Transverse colon (tissue), 3 donors: ENCODE measurements around the gene CCDC102B.

Source experiments
- POLR2A ChIP-seq: fragments of 450-650 bp; IDR thresholded peaks from one replicate; pipeline ENCODE4 v1.6.1; 2016; ENCODE audit warnings: antibody characterized with exemption, mild to moderate bottlenecking, moderate library complexity
- TF ChIP-seq, protein P1 (sequence below), 5 experiments: fragments of 200-600 bp in 3 of 5; fragments of 450-650 bp in 2 of 5; sonication (generic) in 3 of 5; IDR thresholded peaks; 1 replicate in 2 of 5; 2 replicates in 3 of 5; pipeline ENCODE4 v1.5.1; 2016 to 2017; ENCODE audit warnings: antibody characterized with exemption in 5 of 5, inconsistent platforms in 3 of 5, mild to moderate bottlenecking in 2 of 5, moderate library complexity in 1 of 5

DNA sequence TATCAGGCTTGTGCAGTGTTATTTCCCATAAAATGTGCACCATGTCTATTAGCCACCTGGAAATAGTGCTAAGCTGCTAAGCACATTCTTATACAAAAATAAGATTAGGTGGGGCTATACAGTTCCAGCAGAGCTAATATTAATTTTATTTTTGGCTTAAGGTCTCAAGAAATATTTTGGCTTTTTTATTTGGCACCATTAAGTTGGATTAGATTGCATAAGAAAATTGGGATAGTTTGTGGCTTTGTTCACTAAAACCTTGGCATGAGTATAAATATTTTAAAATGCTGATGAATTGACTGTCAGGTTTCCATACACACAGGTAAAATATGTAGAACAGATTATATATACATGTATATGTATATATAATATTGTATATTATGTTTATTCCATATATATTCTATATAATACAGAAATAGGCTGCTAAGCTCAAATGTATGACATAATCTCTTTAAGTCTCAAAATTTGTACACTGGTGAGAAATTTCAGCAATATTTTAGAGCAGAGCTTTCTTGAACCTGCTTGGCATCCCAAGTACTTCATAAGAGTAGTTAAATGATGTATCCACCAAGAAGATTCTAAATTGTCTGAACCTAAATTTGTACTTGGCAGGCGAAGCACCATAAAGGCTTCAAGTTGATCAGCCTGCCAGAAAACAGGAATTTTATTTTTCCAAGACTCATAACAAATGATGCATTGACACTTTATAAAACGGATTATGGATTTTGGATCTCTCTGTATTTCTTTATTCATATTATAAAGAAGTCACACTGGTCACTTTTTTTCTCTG, 32.6 kb downstream of the CCDC102B start:
- TF ChIP-seq, protein P1, sequence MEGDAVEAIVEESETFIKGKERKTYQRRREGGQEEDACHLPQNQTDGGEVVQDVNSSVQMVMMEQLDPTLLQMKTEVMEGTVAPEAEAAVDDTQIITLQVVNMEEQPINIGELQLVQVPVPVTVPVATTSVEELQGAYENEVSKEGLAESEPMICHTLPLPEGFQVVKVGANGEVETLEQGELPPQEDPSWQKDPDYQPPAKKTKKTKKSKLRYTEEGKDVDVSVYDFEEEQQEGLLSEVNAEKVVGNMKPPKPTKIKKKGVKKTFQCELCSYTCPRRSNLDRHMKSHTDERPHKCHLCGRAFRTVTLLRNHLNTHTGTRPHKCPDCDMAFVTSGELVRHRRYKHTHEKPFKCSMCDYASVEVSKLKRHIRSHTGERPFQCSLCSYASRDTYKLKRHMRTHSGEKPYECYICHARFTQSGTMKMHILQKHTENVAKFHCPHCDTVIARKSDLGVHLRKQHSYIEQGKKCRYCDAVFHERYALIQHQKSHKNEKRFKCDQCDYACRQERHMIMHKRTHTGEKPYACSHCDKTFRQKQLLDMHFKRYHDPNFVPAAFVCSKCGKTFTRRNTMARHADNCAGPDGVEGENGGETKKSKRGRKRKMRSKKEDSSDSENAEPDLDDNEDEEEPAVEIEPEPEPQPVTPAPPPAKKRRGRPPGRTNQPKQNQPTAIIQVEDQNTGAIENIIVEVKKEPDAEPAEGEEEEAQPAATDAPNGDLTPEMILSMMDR (IDR thresholded peaks at IDR 0.05): no peak
- no peak for TF ChIP-seq POLR2A
